HG03432 (cell line): ENCODE data around the gene SCYL2.
"Not testable (repeated sequence)": the region's sequence is repeated elsewhere in the genome, so short reads cannot be mapped to it uniquely, and the experiment has no call there.

Experiments used
- ATAC-seq: cut with Tn5 transposase; IDR thresholded peaks from one replicate; pipeline ENCODE4 v1.9.1; 2021; ENCODE audit warnings: mild to moderate bottlenecking, moderate library complexity; ENCODE audit not compliant: unreplicated experiment

The SCYL2 gene

GRCh38 chr12:100266835-100267602 is at the start of gene SCYL2, which contains the start of gene DEPDC4:
Gene SCYL2 (plus strand): TSS chr12:100267177. CDS start chr12:100282971, 15,794 bp downstream.
Gene DEPDC4 (minus strand): TSS chr12:100267079. CDS start chr12:100267076, 3 bp downstream.
- peak; percentile 93 for ATAC-seq

- no peak for ATAC-seq
Observed at GRCh38 chr12:100219328-100220109, 47.5 kb upstream of the SCYL2 start.

- no peak for ATAC-seq
Observed at GRCh38 chr12:100221523-100221922, 45.5 kb upstream of the SCYL2 start.

GRCh38 chr12:100222173-100222572 is 44.8 kb upstream of the SCYL2 start:
- ATAC-seq, result not testable (repeated sequence)

GRCh38 chr12:100225491-100225890 is 41.5 kb upstream of the SCYL2 start:
- ATAC-seq, result no peak

- no peak for ATAC-seq
Observed at GRCh38 chr12:100229036-100229635, 37.8 kb upstream of the SCYL2 start.

- no peak for ATAC-seq
Observed at GRCh38 chr12:100229876-100230275, 37.1 kb upstream of the SCYL2 start.

- ATAC-seq, result not testable (repeated sequence)
Observed at GRCh38 chr12:100231873-100232272, 35.1 kb upstream of the SCYL2 start.

GRCh38 chr12:100234166-100234565 is 32.8 kb upstream of the SCYL2 start:
- no peak for ATAC-seq

GRCh38 chr12:100234591-100235304 is 32.2 kb upstream of the SCYL2 start:
- peak; percentile 64 for ATAC-seq

GRCh38 chr12:100238801-100239200 is 28.2 kb upstream of the SCYL2 start:
- no peak for ATAC-seq

GRCh38 chr12:100239589-100239988 is 27.4 kb upstream of the SCYL2 start:
- no peak for ATAC-seq

GRCh38 chr12:100243137-100243536 is 23.8 kb upstream of the SCYL2 start:
- no peak for ATAC-seq

- ATAC-seq, result no peak
Observed at GRCh38 chr12:100247765-100248164, 19.2 kb upstream of the SCYL2 start.

- no peak for ATAC-seq
Observed at GRCh38 chr12:100248886-100249285, 18.1 kb upstream of the SCYL2 start.

GRCh38 chr12:100249941-100250340 is 17.0 kb upstream of the SCYL2 start:
- no peak for ATAC-seq

- no peak for ATAC-seq
Observed at GRCh38 chr12:100251917-100252316, 15.1 kb upstream of the SCYL2 start.

GRCh38 chr12:100253437-100253836 is 13.5 kb upstream of the SCYL2 start:
- no peak for ATAC-seq

- ATAC-seq, result no peak
Observed at GRCh38 chr12:100254876-100255275, 12.1 kb upstream of the SCYL2 start.

GRCh38 chr12:100258127-100258526 is 8.8 kb upstream of the SCYL2 start:
- no peak for ATAC-seq

GRCh38 chr12:100263131-100263530 is 3.8 kb upstream of the SCYL2 start:
- ATAC-seq, result no peak
